HT-29 (cell line): ENCODE results near the gene PPFIBP2. TPM values are rescaled to one million over a fixed set of nuclear protein-coding genes. Genes with fewer than 3 reads are reported as not detected.

Experiments used
- DNase-seq: peaks from one replicate; pipeline ENCODE4 v3.0.0-alpha.2; 2015; ENCODE audit warnings: low spot score
- total RNA-seq: library from RNA; depleted of rRNA; stranded (reverse); fragments of >200 nt; shearing (Covaris generic); gene quantifications from 2 replicates; pipeline ENCODE4 v1.2.3, GENCODE V29; 2014

The PPFIBP2 gene
- total RNA-seq, 1 experiment from 2014 or later, result 25.7 TPM

DNA sequence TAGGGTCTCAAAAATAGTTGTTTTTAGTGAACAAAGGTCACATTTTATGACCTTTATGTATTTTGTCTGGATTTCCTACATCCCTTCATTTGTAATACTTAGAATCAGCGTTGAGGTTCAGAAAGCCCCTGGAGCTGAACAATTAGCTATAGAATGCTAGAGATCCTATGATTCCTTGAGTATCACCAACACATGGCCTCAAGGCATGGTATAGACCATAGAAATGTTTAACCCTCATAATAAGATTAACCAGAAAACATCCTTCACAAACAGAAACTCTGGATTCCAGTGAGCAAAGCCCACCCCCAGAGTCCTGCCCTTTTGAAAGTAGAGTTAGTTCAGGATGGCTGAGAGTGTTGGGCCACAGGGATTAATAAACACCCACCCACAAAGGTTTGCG, 82.2 kb downstream of the PPFIBP2 start:
- DNase-seq, result no peak

DNA sequence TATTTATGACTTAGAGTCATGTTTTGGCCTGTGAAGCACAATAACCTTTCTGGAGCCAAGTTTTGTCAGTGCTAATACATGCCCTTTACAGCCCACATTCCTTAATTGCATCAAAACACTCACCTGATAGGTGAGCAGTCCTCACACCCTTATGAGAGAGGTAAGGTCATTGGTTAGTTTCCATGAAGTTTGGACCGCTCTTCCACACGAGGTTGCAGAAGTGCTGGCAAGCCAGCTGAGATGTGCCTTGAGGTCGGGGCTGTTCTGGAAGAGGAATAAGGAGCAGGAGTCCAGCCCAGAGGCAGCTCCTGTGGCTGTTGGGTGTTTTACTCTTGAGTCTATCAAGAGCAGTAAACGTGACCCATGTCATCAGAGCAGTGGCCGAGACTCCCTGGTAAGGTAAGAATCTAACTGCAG, 83.2 kb downstream of the PPFIBP2 start:
- no peak for DNase-seq

DNA sequence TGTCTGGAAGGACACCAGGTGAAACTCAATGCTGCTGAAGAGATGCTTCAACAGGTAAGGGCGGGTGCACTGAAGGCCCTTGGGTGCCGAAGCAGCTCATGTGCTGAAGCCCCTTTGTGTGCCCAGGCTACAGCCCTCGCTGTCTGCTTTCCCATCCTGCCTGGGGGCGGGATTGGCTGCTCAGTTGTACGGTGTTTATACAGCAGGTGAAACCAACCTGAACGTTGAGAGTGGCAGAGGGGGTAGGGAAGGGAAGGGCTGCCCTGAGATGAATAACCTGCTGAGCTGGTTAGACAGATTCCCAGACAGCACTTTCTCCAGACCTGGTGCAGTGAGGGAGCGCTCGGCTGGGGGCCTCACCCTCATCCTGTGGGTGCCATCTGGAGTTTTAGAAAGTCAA, 83.8 kb downstream of the PPFIBP2 start:
- peak; percentile 97 for DNase-seq

DNA sequence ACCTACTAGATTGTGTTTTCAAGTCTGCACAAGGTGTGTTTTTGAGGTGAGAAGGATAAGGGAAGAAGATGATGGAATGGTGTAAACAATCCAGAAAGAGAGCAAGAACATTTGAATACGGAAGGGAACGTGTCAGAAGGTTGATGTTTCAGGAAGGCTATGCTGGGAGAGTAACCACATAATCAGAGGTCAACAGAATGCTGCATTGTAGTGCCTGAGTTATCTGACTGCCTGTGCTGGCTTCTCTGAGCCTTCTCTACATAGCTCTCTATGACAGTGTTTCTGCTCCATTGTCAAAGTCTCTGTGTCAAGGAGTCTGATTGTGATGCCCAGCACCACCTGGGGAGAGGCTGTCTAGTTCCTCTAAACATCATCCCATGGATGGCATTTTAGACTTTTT, 85.4 kb downstream of the PPFIBP2 start:
- peak; percentile 47 for DNase-seq

- peak; percentile 73 for DNase-seq
These were observed 86.5 kb downstream of the PPFIBP2 start for GRCh38 chr11:7600205-7600775.

- no peak for DNase-seq
These were observed 89.4 kb downstream of the PPFIBP2 start for GRCh38 chr11:7603031-7603781.

DNA sequence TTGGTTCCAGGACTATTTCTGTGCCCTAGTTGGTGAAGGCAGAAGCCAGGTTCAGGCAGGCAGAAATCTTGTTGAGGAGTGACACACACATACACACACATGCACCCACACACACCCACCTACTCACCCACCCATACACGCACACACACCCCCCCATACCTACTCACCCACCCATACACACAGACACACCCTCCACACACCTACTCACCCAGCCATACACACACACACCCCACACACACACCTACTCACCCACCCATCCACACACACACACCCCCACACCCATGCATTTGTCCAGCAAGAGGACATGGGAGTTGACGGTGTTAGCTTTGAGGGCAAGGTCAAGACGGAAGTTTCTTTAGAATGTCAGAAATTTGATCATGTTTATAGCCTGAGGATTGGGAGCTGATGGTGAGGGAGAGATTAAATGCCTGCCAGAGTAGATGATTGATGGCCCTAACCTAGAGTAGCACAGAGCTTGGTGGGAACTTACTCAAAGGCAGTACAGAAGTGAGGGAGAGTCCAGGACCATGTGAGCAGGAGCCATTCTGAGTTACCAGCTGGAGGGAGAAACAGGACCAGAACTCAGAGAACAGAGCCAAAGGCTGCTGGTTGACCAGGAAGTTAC, 90.6 kb downstream of the PPFIBP2 start:
- DNase-seq, result peak; percentile 75

DNA sequence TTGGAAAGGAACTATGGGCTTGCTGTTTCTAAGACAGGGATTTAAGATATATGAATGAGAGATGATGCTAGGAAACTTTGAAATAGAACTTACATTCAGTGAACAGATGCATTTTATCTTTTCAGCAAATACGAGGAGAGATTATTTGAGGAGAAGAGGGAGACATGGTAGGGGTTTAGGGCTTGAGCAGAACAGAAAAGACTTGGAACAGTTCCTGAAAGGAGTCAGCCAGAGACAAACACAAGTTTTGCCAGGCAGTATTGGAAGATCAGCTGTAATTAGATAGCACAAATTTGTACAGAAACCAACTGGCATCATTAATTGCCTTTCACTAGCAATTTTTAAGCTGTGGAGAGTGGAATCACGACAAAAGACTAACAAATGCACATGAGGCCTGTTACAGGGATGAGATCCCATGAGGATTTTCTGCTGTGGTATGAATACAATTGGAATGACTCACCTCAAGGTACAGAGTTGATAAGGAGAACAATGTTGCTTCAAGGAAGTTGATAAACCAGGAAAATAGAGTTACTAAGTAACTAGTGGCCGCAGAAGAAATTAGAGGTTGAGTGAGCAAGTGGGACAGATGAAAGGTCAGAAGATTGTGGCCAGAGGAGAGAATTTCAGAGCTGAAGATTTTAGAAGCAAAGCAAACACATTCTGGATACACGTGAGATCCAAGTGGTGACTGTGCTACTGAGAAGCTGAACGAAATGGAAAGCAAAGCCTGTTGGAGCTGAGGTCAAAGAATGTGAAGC, 91.6 kb downstream of the PPFIBP2 start:
- DNase-seq, result peak; percentile 88

- DNase-seq, result peak; percentile 48
These were observed 92.7 kb downstream of the PPFIBP2 start for GRCh38 chr11:7606496-7606895.

DNA sequence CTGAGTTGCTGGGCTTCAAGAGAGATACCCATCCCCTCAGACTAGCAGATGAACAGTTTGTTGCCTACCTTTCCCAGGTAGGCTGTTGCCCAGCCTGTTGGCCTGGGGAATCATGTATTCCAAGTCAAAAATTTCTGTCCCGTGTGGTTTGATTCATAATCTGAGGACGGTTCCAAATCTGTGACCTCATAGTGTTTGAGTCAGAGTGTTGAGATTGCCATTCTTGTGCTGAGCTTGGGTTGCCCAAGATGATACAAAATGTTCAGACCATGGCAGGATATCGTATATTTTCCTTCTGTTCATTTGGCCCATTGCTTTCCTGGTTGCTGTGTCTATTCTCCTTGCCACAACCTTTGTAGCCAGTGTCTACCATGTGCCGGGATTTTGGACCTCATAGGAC, 95.2 kb downstream of the PPFIBP2 start:
- no peak for DNase-seq

DNA sequence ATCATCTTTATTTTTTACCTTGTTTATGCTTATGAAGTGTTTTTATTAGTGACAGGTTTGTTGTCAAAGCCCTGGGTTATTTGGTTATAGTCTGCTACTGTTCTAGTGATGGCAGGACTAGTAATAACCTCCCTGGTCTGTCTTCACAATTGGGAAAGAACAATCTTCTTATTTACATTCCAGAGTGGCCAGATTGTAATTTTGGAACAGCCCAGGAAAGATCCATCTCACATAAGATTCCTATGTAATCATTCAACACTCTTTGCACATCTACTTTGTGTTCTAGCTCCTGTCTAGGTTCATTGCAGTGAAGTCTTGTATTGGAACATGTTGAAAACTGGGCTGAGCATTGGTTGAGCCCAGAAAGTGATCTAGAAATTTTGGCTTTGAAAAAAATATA, 95.7 kb downstream of the PPFIBP2 start:
- DNase-seq, result no peak

GRCh38 chr11:7610393-7610792, 96.6 kb downstream of the PPFIBP2 start:
- DNase-seq, result no peak

DNA sequence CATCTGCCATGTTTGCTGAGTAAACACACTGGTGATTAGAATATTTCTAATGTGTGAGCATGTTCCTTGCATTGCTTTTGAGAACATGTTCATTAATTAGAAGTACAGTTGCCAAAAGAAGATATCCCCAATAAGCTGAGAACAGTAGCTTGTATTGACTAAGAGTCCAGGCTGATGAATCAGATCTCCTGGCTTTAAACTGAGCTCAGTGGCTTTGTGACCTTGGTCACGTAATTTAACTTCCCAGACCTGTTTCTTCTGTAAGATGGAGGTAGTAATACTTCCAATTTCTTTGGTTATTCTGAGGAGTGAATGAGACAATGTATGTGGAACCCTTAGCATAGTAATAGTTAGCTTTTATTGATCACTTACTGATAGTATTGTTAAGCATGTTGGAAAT, 97.6 kb downstream of the PPFIBP2 start:
- peak; percentile 23 for DNase-seq

DNA sequence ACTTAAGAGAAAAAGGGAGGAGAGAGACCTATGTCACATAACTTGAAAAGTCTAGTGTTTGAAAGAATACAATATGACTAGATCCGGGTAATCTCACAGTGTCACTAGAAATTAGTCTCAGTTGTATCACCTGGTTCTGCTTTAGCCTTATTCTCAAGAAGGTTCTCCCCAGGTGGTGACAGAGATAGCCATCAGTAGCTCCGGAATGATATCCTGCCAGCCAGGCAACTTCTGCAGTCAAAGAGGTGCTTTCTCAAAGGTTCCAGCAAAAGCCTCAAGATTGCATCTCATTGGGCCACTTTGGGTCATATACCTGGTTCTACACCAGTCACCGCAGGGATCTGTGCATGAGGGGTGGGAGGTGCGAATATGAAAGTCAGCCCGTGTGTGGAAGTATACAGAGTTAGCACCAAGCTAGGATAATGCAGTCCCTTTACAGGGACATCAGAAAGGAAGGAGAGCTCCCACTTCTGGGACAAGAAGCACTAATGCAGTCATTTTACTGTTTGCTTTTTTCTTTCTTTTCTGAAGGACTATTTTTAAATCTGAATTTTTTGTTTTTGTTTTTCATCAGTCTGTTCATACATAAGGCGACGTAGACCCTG, 98.4 kb downstream of the PPFIBP2 start:
- DNase-seq, result peak; percentile 51

- peak; percentile 36 for DNase-seq
These were observed 99.0 kb downstream of the PPFIBP2 start for GRCh38 chr11:7612661-7613393.

- no peak for DNase-seq
These were observed 99.6 kb downstream of the PPFIBP2 start for GRCh38 chr11:7613394-7613720.

- DNase-seq, result no peak
These were observed 100.9 kb downstream of the PPFIBP2 start for GRCh38 chr11:7614656-7615055.

GRCh38 chr11:7617032-7617431, 103.2 kb downstream of the PPFIBP2 start:
- no peak for DNase-seq

- no peak for DNase-seq
These were observed 105.5 kb downstream of the PPFIBP2 start for GRCh38 chr11:7619322-7619721.

DNA sequence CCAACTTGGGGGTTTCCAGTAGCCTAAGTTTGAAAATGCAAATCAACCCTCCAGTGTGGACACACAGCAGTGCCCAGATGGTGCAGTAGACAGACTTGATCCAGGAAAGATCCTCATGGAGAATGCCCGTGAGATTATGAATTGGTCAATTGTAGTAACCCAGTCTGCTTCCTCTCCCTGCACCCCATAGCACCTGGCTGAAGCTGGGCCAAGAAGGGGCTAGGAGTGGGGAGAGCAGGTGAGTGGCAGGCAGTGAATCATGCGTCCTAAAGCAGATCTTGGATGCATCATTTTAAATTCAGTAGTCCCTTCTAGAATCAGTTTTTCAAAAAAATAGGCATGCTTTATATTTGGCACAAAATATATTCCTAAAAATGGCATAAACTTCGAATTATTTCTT, 107.3 kb downstream of the PPFIBP2 start:
- DNase-seq, result no peak

DNA sequence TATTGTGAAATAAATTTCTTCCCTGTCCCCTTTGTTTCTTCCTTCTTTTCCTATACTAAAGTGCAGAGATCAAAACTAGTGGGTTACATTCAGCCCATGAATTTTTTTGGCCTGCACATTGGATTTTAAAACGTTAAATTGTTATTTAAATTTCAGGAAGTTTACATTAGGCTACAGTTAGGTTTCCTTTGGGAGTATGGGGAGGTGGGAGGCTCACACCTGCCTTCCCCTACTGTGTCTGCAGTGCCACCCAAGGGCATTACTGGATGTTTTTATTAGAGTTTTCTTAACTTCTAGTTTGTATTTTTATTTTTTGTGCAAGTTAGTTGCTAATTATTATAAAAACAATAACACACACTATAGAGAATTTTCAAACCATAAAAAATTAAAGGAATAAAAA, 107.8 kb downstream of the PPFIBP2 start:
- DNase-seq, result no peak
